NCI-H1930 (cell line): ENCODE data around the gene CLNS1A.
"Not testable (repeated sequence)": the region's sequence is repeated elsewhere in the genome, so short reads cannot be mapped to it uniquely, and the experiment has no call there.

Experiments used
- DNase-seq, 2 experiments: peaks; one replicate each; lab custom pipeline; 2025; lab: John Stamatoyannopoulos, UW

Gene CLNS1A, protein sequence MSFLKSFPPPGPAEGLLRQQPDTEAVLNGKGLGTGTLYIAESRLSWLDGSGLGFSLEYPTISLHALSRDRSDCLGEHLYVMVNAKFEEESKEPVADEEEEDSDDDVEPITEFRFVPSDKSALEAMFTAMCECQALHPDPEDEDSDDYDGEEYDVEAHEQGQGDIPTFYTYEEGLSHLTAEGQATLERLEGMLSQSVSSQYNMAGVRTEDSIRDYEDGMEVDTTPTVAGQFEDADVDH

GRCh38 chr11:77637345-77638165, at the start of gene CLNS1A:
Gene CLNS1A (minus strand): TSS chr11:77637794. CDS start chr11:77637714, 80 bp downstream.
- peak; percentile 78 to 83 for DNase-seq

- no peak for DNase-seq
These were observed 49.5 kb upstream of the CLNS1A start for GRCh38 chr11:77687088-77687487.

- DNase-seq: no peak
These were observed 39.5 kb upstream of the CLNS1A start for GRCh38 chr11:77677138-77677537.

DNA sequence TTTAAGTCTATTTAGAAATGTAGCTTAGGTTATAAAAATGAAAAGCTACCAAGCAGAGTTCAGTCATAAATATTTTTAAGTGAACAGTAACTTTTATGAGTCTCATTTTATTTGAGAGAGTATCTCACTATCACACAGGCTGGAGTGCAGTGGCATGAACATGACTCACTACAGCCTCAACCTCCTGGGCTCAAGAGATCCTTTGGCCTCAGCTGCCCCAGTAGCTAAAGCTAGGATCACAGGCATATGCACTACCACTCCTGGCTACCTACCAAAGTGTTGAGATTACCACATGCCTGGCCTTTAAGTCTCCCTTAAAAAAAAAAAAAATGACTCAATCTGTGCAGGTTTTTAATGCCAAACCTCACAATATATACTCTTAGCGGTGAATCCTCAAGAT, 34.7 kb upstream of the CLNS1A start:
- DNase-seq: no peak

DNA sequence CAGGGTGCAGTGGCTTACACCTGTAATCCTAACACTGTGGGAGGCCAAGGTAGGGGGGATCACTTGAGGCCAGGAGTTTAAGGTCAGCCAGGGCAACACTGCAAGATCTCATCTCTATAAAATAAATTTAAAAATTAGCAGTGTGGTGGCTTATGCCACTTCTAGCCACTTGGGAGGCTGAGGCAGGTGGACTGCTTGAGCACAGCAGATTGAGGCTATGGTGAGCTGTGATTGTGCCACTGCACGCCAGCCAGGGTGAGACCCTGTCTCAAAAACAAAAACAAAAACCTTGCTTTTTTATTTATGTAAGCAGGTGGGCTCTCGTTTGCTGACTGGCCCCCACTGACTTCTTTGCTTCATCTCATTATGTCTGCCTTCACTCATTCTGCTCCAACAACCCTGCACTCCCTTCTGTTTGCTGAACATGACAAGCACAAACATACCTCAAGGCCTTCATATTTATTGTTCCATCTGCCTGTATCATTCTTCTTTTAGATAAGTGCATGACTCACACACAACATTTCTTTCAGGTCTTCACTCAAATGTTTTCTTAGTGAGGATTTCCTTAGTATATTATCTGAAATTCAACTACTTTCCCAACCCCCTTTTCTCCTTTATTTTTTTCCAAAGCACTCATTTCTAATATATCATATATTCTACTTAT, 32.4 kb upstream of the CLNS1A start:
- no peak for DNase-seq

GRCh38 chr11:77668760-77669159, 31.2 kb upstream of the CLNS1A start:
- DNase-seq: no peak

GRCh38 chr11:77665240-77665965, 27.8 kb upstream of the CLNS1A start:
- no peak for DNase-seq

DNA sequence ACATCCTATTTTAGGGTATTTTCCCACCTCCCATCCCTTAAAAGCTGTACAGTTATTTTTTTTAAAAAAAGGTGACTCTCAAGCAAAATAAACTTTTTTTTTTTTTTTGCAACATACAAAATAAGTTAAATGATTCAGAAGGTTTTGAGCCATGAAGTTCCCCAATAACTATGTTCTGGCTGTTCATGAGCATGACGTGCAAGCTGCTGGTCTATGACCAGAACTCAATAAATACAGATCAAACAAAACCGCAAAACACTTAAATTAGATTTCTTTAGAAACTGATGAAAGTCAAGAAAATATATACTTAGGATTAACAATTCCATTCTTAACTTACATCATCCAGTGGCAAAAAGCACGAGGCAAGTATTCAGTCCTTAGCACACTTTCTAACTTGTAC, 24.1 kb upstream of the CLNS1A start:
- no peak for DNase-seq

- no peak for DNase-seq
These were observed 23.4 kb upstream of the CLNS1A start for GRCh38 chr11:77660947-77661346.

DNA sequence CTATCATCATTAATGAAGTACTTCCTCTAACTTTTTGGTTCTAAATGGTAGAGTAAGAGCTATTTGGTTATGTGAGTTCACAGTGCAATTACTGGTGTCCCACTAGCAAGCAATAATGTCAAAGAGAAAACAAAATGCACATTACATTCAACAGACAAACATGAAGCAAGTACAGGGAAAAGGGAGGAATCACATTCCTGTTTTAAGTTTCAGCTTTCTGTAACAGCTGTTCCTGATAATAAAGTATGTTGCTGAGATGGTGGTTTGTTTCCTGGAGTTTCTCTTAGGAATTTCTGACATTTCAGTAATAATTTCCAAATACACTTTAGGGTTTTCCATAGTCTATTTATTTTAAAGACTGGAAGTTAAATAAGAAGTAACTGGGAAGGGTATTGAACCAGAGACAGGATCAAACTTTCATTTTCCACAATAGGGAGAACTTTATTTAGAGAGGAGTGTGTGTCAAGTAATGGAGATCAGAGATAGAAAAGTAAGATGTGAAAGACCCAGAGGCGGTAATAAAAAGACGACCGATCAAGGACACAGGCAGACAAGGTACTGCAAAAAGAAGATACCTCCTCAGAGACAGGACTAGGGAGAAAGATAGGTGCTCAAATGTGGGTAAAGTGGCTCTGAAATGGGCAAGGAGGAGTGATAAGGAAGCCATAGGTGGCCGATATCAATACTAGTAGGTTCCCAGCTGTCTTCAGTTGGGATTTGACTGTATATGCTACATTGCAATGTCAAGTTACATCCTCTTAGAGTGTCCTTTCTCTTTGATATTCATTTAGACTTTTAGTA, 20.8 kb upstream of the CLNS1A start:
- DNase-seq: no peak

GRCh38 chr11:77656362-77656761, 18.8 kb upstream of the CLNS1A start:
- DNase-seq: no peak

GRCh38 chr11:77654770-77655434, 17.3 kb upstream of the CLNS1A start:
- DNase-seq: no peak

- no peak for DNase-seq
These were observed 12.5 kb upstream of the CLNS1A start for GRCh38 chr11:77650123-77650522.

DNA sequence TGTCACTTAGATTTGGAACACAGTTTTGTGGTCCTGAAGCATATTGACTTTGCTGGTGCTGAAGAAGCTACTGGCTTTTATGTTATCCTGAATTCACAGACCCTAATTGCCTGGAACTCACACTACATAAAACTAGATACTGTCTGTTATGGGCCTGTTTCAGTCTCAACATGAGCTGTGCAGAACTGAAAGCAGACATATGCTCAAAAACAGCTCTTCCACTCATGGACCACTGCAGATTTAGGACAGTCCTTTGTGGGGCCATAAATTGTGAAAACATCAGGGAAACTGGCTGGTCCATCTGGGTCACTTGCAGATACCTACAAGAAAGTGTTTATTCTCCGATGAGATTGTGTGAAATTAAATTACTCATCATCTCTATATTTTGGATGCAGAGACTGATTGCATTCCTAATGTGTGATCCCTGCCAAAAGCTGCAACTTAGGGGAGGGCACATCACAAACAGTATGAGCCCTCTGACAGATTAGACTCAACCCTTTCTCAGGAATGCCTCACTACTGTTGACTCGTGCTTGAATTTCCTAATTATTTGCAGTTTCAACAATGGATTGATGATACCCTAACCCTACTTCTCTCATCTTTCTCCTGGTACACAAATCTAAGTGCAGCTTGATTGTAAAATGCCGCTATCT, 10.2 kb upstream of the CLNS1A start:
- no peak for DNase-seq

DNA sequence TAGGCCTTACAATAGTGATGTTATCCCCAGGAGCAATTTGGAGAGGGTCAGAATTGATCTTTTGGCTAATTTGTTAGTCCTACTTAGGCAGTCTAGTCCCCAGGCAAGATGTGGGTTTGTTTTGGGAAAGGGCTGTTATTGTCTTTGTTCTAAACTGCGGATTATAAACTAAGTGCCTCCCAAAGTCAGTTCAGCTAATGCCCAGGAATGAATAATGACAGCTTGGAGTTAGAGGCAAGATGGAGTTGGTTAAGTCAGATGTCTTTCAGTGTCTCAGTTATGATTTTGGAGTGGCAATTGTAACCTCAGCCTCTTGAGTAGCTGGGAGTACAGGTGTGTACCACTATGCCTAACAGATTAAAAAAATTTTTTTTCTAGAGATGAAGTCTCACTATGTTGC, 7.3 kb upstream of the CLNS1A start:
- DNase-seq: no peak

DNA sequence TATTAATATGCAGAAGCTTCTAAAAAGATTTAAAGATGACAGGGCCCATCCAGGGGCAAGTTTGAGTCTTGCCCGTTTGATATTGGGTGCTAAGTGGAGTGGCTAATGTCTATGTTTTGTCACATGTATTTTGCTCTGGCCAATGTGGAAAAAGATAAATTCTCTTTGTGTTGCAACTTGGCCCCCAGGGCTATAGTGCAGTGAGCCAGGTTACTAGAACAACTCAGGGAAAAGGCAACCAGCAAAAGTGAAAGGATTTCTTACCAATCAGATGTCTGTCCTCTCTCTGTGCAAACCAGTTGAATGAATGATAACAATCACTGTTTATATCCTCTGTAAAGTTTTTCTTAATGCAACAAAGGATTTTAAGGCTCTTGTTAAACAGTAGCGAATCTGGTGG, 4.6 kb upstream of the CLNS1A start:
- no peak for DNase-seq

DNA sequence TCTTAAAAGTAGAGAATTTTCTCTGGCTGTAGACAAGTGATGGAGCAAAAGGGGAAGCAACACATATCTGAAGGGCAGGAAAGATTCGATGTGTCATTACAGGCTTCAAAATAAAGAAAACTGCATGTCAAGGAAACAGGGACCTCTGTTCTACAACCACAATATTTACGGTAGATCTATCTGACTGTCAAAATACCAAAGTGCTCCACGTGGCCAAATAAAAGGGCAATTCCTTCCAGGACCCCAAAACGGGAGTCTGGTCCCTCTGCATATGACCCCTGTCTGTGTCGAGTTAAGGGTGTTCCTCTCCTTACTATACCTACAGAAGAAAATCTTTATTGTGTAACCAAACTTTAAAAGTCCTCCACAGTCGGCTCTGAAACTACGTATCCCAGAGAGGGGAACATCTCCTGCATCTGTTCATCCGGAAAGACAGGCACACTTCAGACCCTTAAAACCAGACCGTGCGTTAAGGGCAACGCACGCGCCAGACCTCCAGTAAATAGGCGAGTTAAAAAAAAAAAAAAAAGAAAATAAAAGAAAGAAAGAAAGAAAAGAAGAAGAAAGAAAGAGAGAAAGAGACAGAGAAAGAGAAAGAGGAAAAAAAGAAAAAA, 756 bp downstream of the CLNS1A start:
- no peak for DNase-seq

GRCh38 chr11:77633926-77634325, 3.7 kb downstream of the CLNS1A start:
- not testable (repeated sequence) for DNase-seq

- no peak for DNase-seq
These were observed 7.4 kb downstream of the CLNS1A start for GRCh38 chr11:77630157-77630710.
